Measurements from ENCODE around the gene C1QTNF8.

DNA sequence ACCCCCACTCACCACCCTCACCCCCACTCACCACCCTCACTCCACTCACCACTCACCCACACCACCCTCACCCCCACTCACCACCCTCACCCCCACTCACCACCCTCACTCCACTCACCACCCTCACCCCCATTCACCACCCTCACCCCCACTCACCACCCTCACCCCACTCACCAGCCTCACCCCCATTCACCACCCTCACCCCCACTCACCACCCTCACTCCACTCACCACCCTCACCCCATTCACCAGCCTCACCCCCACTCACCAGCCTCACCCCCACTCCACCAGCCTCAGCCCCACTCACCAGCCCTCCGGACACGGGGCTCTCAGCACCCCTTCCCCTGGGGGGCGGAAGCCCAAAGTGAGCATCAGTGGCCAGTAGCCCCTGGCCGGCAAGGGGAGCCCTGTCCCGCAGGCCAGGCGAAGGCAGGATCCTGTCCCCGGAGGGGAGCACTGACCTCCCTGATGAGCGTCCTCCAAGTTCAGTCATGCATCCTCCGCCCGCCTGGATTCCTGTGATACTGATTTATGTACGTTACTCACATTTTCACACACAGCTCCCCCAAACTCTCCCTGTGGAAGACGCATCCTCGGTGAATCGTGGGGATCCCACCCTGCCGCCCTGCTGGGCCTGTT, 18.0 kb upstream of the C1QTNF8 start:
- TF ChIP-seq, protein P1, sequence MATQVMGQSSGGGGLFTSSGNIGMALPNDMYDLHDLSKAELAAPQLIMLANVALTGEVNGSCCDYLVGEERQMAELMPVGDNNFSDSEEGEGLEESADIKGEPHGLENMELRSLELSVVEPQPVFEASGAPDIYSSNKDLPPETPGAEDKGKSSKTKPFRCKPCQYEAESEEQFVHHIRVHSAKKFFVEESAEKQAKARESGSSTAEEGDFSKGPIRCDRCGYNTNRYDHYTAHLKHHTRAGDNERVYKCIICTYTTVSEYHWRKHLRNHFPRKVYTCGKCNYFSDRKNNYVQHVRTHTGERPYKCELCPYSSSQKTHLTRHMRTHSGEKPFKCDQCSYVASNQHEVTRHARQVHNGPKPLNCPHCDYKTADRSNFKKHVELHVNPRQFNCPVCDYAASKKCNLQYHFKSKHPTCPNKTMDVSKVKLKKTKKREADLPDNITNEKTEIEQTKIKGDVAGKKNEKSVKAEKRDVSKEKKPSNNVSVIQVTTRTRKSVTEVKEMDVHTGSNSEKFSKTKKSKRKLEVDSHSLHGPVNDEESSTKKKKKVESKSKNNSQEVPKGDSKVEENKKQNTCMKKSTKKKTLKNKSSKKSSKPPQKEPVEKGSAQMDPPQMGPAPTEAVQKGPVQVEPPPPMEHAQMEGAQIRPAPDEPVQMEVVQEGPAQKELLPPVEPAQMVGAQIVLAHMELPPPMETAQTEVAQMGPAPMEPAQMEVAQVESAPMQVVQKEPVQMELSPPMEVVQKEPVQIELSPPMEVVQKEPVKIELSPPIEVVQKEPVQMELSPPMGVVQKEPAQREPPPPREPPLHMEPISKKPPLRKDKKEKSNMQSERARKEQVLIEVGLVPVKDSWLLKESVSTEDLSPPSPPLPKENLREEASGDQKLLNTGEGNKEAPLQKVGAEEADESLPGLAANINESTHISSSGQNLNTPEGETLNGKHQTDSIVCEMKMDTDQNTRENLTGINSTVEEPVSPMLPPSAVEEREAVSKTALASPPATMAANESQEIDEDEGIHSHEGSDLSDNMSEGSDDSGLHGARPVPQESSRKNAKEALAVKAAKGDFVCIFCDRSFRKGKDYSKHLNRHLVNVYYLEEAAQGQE (IDR thresholded peaks at IDR 0.05), result no peak
- TF ChIP-seq YY1 (IDR thresholded peaks at IDR 0.05) (no peak), MAX (IDR thresholded peaks at IDR 0.05) (no peak), RXRA (IDR thresholded peaks at IDR 0.05) (no peak), TAF1 (conservative IDR thresholded peaks at IDR 0.05) (no peak), ZBTB33 (IDR thresholded peaks at IDR 0.05) (no peak), JUND (IDR thresholded peaks at IDR 0.05) (no peak), SP1 (IDR thresholded peaks at IDR 0.05) (no peak), GABPA (IDR thresholded peaks at IDR 0.05 in 1 of 2, conservative IDR thresholded peaks at IDR 0.05 in 1 of 2) (no peak), HNF4G (IDR thresholded peaks at IDR 0.05) (no peak), RAD21 (IDR thresholded peaks at IDR 0.05) (no peak)
- TF ChIP-seq, protein P2, sequence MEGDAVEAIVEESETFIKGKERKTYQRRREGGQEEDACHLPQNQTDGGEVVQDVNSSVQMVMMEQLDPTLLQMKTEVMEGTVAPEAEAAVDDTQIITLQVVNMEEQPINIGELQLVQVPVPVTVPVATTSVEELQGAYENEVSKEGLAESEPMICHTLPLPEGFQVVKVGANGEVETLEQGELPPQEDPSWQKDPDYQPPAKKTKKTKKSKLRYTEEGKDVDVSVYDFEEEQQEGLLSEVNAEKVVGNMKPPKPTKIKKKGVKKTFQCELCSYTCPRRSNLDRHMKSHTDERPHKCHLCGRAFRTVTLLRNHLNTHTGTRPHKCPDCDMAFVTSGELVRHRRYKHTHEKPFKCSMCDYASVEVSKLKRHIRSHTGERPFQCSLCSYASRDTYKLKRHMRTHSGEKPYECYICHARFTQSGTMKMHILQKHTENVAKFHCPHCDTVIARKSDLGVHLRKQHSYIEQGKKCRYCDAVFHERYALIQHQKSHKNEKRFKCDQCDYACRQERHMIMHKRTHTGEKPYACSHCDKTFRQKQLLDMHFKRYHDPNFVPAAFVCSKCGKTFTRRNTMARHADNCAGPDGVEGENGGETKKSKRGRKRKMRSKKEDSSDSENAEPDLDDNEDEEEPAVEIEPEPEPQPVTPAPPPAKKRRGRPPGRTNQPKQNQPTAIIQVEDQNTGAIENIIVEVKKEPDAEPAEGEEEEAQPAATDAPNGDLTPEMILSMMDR (IDR thresholded peaks at IDR 0.05; ENCODE audit: low read depth, low read length, missing input control), result no peak

Data from liver (tissue), 3 donors.